H1 (cell line): ENCODE data around the gene PLEKHA3.

Experiments used
- CEBPB ChIP-seq: IDR thresholded peaks from 2 replicates; pipeline ENCODE4 v1.6.1; 2012; ENCODE audit warnings: low read depth, low read length
- CTCF ChIP-seq, 3 experiments: IDR thresholded peaks; 1 replicate in 2 of 3; 2 replicates in 1 of 3; pipeline versions ENCODE4 v1.5.1 to v1.6.1; 2011; ENCODE audit warnings: low read length in 3 of 3, mild to moderate bottlenecking in 3 of 3, inconsistent platforms in 2 of 3, low read depth in 1 of 3, moderate library complexity in 1 of 3; ENCODE audit not compliant: insufficient read depth in 1 of 3; ENCODE audit errors: control extremely low read depth in 1 of 3
- EGR1 ChIP-seq: IDR thresholded peaks from 2 replicates; pipeline ENCODE4 v1.6.1; 2011; ENCODE audit warnings: low read depth, low read length, borderline replicate concordance
- POLR2A ChIP-seq, 2 experiments: IDR thresholded peaks; 1 replicate in 1 of 2; 2 replicates in 1 of 2; pipeline ENCODE4 v1.6.1; 2011; ENCODE audit warnings: low read depth in 2 of 2, low read length in 2 of 2, mild to moderate bottlenecking in 2 of 2; ENCODE audit errors: control extremely low read depth in 1 of 2
- RXRA ChIP-seq: IDR thresholded peaks from 2 replicates; pipeline ENCODE4 v1.6.1; 2011; ENCODE audit warnings: low read depth, mild to moderate bottlenecking, low read length, moderate library complexity; ENCODE audit not compliant: insufficient read depth
- TF ChIP-seq, protein P1 (sequence below): IDR thresholded peaks from 2 replicates; pipeline ENCODE4 v1.6.1; 2011; ENCODE audit warnings: low read length, improper control_type of control experiment
- TF ChIP-seq, protein P2 (sequence below): IDR thresholded peaks from 2 replicates; pipeline ENCODE4 v1.6.1; 2012; ENCODE audit warnings: low read length, inconsistent platforms

- TF ChIP-seq CEBPB (no peak), POLR2A (IDR thresholded peaks at IDR 0.05; ENCODE audit: control extremely low read depth in 1 of 2, low read depth in 2 of 2, low read length in 2 of 2) (no peak), CTCF (IDR thresholded peaks at IDR 0.05; ENCODE audit: control extremely low read depth in 1 of 3, insufficient read depth in 1 of 3, low read depth in 1 of 3, low read length in 3 of 3) (no peak), EGR1 (no peak), RXRA (no peak)
- TF ChIP-seq, protein P1, sequence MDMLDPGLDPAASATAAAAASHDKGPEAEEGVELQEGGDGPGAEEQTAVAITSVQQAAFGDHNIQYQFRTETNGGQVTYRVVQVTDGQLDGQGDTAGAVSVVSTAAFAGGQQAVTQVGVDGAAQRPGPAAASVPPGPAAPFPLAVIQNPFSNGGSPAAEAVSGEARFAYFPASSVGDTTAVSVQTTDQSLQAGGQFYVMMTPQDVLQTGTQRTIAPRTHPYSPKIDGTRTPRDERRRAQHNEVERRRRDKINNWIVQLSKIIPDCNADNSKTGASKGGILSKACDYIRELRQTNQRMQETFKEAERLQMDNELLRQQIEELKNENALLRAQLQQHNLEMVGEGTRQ: no peak
- TF ChIP-seq, protein P2, sequence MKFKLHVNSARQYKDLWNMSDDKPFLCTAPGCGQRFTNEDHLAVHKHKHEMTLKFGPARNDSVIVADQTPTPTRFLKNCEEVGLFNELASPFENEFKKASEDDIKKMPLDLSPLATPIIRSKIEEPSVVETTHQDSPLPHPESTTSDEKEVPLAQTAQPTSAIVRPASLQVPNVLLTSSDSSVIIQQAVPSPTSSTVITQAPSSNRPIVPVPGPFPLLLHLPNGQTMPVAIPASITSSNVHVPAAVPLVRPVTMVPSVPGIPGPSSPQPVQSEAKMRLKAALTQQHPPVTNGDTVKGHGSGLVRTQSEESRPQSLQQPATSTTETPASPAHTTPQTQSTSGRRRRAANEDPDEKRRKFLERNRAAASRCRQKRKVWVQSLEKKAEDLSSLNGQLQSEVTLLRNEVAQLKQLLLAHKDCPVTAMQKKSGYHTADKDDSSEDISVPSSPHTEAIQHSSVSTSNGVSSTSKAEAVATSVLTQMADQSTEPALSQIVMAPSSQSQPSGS: no peak
Observed at GRCh38 chr2:178485356-178485755, 5.1 kb downstream of the PLEKHA3 start.
